Activated naive CD4-positive, alpha-beta T cell treated with Interleukin-2 at 50 U/mL for 16 hours (primary cell): ENCODE measurements around the gene DOCK2.

ENCODE experiments used
- DNase-seq: peaks from one replicate; pipeline ENCODE4 v3.0.0-alpha.2; 2020

Gene DOCK2

DNA sequence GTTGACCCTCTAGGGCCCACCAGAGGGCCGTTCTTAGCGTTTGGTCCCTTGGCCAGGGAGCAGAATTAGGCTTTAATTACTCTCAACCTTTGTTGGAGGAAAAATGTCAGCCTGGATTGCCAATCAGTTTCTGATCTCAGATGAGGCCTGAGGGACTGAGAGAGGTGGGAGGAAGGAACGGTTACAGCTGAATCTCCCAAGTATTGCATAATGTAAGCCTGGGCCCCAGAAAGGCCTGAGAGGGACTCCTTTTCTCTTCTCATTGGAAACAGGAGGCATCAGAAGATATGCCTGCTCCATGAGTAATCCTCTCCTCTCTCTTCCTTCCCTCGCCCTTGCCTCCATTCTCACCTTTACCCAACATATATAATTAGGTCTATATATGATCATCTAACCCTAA, 237.5 kb downstream of the DOCK2 start:
- no peak for DNase-seq

DNA sequence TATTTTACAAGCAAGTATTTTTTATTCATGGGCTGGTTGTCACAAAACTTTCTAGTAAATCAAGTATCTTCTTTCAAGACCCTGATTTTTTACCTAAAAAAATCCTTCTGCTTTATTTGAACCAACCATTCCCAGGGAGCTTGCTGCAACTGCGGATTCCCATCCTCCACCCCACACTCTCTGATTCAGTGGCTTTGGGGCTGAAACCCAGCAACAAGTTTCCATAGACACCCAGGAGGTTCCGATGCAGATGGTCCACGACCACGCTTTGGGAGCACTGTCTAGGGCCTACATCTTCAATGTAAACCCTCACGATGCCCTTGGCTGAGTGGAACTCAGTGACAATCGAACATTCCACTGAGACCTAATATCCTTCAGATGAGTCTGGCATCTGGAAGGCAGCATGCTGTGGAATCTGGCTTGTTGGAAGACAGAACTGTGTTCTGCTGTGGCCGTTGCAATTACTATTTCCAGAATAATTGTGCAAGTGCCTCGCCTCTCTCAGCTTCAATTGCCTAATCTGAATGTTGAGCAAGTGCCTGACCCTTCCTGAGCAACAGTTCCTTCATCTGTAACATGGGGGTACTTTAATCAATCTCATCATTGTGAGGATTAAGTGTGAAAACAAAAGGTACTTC, 238.1 kb downstream of the DOCK2 start:
- DNase-seq = no peak

DNA sequence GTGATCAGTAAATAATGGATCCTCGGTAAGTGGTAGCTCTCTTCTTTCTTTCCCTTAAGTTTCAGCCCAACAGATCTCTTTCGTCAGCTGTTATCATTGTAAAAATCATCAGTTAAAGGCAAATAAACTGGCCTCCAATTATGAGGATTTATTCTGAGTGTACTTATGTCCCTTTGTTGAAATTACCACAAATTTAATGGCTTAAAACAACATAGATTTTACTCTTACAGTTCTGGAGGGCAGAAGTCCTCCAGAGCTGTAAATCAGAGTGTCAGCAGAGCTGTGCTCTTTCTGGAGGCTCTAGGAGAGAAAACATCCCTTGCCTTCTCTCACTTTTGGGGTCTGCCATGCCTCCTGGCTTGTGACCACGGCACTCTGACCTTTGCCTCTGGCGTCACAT, 238.7 kb downstream of the DOCK2 start:
- no peak for DNase-seq

DNA sequence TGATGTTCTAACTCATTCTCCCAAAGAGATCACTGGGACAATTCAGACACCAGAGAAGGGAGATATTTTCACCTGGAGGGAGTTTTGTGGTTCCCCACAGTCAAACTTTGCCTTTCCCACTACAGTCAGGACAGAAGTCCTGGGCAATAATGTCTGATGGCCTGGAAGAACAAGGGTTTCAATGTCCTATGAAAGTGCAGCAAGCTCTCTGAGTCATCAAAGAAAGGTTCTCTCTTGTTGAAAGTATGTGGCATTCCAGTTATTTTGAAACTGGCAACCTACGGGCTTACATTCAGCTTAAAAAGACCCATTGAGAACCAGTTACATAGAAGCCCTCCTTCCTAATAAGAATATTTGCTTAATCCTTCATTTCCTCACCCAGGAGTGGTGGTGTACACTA, 239.3 kb downstream of the DOCK2 start:
- DNase-seq = no peak

DNA sequence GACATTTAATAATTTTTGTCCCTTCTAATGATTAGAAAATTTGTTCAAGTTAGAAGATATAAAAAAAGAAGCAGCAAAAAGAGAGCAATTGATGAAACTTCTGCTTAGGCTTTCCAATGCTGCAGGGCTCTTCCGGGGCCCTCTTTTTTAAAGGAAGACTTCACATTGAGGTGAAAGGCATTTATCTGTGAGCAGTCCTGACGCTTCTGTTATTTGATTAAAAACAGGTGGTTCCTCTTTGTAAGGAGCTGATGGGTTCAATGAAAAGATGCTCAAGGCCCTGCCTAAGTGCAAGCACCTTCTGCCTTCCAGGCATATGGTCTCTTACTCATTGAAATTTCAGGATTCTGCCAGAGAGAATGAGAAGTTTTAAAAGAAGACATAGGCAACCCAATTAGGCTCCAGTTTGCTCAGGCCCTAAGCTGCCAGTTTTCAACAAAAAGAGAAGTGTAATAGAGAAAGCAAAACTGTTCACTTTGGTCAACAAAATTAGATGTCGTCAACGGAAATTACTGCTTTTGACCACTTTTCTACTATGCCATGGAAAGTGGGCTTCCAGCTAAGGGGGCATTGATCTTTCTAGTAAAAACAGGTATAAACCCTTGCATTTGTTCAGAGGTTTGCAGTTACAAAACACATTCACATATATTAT, 243.1 kb downstream of the DOCK2 start:
- DNase-seq = no peak

DNA sequence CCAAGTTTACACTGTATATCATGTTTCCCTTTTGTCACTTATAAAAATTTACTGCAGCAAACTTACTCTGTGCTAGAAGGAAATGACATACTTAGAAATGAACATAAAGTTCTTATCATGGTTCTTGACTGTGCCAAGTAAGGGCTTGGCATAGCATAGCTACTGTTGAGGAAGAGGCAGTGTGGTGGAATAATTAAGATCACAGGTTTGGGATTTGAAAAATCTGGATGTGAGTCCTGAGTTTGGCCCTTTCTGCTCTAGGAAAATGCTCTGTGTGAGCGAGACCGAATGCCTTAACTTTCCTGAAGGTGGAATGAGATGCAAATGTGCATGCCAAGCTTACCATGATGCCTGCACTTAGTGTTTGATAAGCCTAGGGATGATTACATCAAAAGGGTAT, 243.7 kb downstream of the DOCK2 start:
- DNase-seq = no peak

DNA sequence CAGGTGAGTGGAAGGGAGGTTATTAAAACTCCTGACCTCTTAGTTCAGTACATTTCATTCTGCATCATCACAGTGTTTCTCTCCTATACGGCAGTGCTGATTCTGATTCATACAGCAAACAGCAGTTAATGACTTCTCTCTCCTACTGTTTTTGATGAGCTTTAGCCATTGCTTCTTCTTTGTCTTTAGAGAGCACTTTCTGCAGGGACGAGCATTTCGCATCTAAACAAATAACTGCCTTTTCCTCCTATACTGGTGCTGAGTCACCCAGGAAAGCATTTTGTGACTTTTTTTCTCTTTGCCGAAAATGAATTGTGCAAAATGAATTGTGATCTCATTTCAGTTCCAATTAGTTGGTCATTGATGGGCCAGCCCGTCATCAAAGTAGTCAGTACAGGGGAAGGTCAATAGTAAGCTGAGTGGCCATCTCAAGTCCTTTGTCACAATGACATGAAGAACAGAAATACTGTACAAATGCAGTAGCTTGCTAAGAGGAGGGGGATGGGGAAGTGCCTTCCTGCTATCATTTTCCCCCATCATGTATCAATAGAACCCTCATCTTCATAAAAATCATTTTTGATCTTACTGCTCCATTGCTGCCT, 244.7 kb downstream of the DOCK2 start:
- DNase-seq = no peak

DNA sequence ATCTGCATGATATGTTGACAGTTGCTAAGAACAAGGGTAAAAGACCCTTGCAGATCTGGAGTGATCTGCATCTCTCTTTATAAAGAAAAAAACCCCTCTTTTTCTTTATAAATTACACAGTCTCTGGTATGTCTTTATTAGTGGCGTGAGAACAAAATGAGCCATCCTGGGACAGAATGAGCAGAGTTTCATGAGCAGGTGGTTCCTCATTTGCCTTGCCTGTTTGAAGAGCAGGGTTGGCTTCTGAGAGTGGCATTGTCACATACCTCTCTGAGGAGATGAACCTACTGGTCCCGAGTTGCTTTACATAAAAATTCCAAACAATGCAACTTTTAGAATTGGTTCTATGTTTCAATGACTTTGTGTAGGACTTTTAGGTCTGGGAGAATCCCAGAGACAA, 249.0 kb downstream of the DOCK2 start:
- no peak for DNase-seq

DNA sequence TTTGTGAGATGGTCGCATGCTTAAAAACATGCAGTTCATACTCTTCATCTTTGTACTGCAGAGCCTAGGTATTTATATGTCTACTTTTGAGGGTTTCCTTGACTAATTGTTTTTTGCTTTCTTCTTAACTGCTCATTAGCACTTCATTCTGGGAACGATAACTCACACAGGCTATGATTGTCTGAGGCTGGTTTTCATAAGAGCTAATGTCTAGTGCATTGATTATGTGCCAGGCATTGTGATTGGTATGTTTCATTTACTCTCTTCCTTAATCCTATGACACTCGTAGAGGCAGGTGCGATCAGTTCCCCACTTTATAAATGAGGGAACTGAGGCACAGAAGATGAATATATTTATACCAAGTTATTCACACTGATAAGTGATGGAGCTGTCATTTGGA, 249.6 kb downstream of the DOCK2 start:
- no peak for DNase-seq

DNA sequence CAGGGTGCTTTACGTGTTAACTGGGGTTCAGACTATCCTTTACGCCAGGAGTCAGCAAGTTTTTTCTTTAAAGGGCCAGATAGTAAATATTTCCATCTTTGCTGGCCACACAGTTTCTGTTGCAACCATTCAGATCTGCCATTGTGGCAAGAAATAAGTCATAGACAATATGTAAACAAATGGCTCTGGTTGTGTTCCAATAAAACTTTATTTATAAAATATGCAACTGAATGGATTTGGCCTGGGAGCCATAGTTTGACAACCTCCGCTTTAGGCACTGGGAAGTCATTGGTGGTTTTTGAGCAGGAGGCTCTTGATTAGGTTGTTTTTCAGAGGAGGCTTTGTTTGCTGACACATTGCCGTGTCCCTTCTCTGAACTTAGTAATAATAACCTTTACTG, 252.5 kb downstream of the DOCK2 start:
- no peak for DNase-seq

DNA sequence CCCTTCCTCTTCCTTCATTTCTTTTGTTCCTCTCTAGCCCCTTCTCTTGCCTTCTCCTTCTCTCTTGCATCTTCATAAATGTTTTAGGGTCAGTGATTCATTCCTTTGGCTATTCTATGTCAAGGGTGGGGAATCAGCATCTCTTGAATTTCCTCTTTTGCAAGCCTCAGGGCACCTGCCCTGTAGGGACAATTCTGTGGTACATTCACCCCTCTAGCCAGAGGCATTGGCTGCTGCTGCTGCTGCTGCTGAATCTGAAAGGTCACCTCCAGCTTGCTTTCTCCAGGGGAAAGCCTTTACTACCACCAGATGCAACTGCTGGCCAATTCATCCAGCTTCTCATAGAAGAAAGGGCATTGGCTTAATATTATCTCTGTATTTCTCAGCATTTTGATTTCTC, 255.9 kb downstream of the DOCK2 start:
- no peak for DNase-seq

DNA sequence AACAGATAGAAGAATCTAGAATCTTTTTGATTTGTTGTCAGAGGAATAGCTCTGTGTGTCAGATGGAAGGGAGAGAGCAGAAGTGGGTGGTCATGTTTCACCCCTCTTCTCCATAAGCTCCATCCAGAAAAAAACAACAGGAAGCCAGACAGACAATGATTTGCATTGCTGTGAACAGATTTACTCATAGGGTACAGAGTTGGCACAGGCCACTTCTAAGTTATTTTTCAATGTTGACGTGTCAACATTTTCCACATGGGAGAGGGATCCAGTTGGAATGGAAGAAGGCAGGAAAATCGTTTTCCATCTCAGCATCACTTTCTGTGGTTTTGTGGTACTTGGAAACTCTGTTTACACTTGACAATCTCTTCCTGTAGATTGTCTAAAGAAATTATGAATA, 256.5 kb downstream of the DOCK2 start:
- DNase-seq = no peak

DNA sequence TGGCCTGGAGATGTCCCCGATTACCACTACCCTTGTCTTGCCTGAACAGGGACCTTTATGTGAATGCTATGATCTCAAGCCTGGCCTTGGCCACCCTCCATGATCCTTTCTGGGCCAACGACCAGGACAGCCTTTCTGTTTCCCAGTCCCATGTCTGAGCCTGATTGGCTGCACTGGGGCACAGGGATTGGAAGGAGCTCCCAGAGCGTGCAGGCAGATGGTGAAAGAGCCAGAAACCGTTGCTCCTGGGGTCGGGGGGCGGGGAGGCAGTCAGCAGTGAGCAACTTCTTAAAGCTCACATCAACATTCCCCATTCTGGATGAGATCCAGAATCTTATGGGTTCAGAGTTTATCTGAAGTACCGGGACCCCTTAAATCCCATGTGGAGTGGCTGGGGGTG, 258.9 kb downstream of the DOCK2 start:
- no peak for DNase-seq

DNA sequence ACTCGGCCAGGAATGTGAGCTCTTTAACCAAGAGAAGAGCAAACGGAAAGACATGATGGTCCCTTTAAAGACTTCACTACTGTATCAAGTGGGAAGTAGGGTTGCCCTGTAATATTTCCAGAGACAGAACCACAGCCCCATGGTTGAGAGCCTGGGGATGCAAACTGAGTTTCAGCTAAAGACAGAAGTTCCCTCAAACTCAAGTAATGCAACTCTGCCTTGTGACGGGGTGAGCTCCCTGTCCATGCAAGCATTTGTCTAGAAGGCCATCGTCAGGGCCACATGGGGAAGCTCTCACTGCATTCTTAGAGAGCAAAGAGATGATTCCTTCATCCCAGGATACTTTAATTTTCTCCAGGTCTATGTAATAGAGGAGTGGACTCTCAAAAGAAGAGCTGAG, 260.4 kb downstream of the DOCK2 start:
- no peak for DNase-seq

DNA sequence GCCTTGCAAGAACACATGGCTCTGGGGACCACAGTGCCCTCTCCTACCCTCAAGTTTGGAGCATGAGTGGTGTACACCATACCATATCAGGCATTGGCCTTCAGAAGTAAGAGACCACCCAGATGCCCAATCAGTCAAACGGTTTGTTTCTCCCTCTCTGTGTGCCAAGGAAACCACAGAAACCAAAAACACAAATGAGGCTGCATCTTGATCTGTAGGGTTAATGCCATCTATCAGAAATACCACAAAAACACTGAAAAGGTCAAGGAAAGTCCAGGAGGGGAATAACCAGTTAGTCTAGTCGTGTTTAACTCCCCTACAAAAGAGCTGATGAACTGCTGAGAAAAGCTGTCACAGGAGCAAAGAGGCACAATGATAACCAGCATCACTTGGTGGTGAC, 264.8 kb downstream of the DOCK2 start:
- DNase-seq = no peak

DNA sequence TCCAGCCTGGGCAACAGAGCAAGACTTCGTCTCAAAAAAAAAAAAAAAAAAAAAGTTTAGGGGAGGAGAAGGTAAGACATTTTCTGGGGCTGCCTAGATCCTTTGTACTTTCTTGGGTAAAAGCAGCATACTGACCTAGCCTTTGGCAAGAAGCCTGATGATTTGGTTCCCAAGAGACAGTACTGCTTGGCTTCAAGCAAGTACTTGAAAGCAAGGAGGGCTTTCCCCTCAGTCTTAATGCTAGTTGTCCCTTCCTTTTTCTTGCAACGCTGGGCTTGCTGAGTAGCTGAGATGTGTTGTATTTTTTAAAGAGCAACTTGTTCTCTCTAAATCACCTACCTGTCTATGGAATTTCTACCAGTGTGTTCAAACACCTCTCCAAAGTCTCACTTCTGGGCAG, 267.0 kb downstream of the DOCK2 start:
- DNase-seq = no peak

DNA sequence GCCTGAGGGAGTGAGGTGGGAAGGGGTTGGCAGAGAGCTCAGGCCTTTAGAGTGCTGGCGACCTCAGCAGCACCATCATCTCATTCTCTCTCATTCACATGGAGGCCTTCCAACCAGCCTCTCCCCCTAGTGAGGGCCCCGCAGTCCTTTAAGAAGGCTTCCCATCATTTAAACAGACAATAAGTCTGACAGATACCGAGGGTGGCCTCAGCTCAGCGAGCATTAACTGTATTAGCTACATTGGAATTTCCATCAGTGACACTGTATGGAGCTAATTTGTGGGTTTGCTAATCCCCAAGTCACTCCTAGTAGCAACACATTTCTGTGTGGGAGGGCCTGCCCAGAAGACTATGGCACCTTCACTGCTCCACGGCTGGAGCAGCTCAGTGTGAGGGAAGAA, 267.4 kb downstream of the DOCK2 start:
- DNase-seq = no peak

DNA sequence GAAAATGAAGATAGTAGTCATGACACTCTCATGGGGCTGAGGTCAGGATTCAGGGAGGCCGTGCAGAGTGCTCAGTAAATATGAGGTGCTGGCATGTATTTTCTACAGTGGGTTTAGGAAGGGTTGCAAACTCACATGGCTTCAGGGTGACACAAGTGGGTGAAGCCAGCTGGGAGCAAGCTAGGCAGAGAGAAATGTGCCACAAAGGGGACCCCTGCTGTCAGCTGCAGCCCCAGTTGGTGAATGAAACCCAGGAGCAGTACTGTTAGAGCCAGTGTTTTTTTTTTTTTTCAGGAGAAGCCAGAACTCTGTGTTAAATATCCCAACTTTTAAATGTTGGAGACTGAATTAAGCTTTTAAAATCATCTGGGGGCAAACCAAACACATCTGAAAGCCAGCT, 267.9 kb downstream of the DOCK2 start:
- DNase-seq = no peak

DNA sequence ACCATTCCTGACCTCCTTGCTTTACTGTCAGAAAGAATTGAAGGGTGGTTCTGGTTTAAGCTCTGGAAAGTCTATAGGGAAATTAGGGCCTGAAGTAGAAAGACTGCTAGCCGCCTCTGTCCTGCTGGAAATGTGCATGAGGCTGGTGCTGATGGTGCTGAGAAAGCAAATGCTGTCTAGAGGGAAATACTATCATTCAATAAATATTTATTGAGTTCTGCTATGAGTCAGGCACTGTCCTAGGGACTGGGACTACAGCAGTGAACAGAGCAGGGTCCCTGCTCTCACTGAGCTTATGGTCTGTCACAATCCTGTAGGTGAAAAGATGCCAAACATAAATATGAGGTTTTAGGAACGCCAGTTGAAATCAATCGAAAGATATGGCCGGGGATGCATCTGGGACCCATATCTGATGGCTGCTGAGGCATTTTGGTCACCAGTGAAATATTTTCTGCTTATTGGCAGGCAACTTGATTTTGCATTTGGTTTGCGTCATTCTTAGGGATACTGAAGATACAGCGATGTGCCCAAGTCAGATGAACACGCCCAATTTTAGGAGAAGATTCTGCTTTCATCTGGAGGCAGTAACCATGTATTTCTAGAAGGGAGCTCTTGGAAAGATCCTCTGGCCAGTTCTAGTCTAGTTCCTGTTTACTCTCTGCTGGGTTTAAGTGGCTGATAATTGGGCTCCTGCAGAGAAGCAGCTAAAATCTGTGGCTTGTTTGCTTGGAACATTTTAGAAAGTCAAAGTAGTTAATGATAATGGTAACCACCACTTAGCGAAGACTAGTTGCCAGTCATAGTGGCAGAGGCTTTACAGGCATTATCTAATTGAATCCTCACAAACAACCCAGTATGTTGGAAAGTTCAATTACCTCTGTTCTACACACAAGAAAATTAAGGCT, 269.9 kb downstream of the DOCK2 start:
- DNase-seq = no peak

DNA sequence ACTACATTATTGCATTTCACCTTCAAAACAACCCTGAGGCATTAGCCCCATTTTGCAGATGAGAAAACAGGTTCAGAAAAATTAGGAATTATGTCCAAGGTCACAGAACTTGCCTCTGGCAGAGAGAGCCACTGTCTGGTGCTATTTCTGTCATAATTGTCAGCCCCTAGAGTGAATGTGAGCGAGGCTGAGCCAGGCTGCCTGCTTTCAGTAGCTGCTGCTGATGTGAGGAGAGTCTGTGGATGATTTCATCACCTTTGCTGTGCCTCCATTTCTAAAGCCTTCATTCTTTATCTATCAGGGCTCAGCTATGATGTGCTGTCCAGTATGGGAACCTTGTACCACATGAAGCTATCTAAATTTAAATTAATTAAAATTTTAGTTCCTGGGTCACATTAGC, 271.8 kb downstream of the DOCK2 start:
- no peak for DNase-seq

DNA sequence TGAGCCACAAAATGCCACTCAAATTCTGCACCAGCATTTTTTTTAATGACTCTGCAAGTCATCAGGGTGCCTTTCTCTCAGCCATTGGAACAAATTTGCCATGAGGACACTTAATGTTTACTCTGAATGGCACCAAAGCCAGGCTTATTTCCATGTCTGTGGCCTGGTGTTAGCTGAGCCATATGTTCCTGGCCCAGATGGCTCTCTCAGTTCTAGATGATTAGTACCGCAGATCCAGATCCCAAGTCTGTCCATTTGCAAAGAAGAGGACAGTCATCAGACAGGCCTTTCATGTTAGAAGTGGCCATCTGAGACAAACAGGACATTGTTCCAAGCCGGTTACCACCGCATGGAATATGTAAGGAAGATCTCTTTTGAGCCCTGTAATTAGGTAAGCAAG, 272.9 kb downstream of the DOCK2 start:
- DNase-seq = no peak

DNA sequence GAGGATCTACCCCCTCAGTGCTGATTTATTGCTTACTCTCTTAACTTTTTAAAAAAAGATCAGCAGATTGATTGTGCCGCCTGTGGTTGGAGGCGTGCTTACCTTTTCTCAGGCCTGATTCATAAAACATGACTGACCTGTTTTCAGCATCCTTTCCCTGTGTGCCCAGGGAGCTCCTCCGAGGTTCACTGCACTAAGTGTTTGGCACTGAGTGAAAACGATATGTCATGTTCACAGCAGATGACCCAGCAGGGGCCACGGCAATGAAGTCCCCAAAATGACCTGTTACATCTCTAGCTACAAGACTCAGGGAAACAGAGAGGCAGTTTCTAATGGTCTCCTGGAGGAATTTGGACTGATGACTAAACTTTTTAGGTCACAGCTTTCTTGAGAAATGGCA, 273.3 kb downstream of the DOCK2 start:
- no peak for DNase-seq

DNA sequence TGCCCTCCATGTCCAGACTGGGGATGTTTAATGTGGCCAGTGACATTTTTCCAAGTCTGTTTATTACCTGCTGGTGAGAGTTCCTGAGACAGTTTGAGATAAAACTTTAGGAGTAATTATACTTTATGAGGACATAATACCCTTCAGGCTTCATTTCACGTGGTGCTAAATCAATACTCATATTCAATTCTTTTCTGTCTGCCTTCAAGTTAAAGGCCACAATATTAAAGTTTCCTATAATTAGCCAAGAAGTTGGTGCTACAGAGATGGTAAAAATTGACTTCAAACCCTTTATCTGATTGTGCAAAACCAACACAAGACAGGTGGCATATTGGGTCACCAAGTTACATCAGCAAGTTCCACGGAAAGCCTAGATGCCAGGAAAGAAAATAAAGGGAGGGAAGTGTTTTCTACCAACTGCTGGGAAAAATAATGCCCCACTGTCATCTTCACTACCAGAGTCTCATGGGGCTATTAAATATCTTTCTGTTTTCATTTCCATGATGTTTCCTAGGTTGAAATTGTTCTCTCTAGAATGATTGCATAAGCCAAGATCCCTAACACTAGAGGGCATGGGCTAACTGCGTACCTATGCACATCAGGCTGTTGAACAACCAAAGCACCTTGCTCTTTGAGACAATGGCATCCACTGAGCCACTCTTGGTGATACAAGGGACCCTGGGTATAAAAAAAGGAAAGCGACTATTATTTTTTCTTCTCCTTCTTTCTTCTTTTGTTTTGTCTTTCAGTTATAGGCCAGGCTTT, 274.6 kb downstream of the DOCK2 start:
- no peak for DNase-seq
